Testis (tissue), 3 donors: ENCODE results near the gene DENND1A. TPM values are rescaled to one million over a fixed set of nuclear protein-coding genes. Genes with fewer than 3 reads are reported as not detected.

Experiments
- DNase-seq: peaks from one replicate; pipeline ENCODE4 v3.0.0-alpha.2; 2019
- H3K27ac ChIP-seq, 2 donors: fragments of 200-600 bp; sonication (generic); one replicate each; pipeline ENCODE4 v1.5.1; 2019
- H3K27me3 ChIP-seq: fragments of 200-600 bp; sonication (generic); one replicate; pipeline ENCODE4 v1.5.1; 2019
- H3K36me3 ChIP-seq: fragments of 200-600 bp; sonication (generic); one replicate; pipeline ENCODE4 v1.5.1; 2017; ENCODE audit warnings: low read depth; ENCODE audit errors: missing control alignments
- H3K4me1 ChIP-seq: fragments of 200-600 bp; sonication (generic); one replicate; pipeline ENCODE4 v1.5.1; 2019
- H3K4me3 ChIP-seq, 2 donors: fragments of 200-600 bp; sonication (generic); one replicate each; pipeline ENCODE4 v1.5.1; 2017 to 2019
- H3K9me3 ChIP-seq: fragments of 200-600 bp; sonication (generic); one replicate; pipeline ENCODE4 v1.5.1; 2017
- CTCF ChIP-seq, 3 experiments: fragments of 450-650 bp in 2 of 3; fragments of 200-600 bp in 1 of 3; sonication (generic) in 1 of 3; IDR thresholded peaks; one replicate each; pipeline ENCODE4 v1.5.1; 2016 to 2019; ENCODE audit warnings: antibody characterized with exemption in 3 of 3, mild to moderate bottlenecking in 2 of 3, moderate library complexity in 1 of 3
- POLR2A ChIP-seq: fragments of 450-650 bp; IDR thresholded peaks from one replicate; pipeline ENCODE4 v1.6.1; 2017; ENCODE audit warnings: antibody characterized with exemption, mild to moderate bottlenecking, moderate library complexity
- WGBS, 2 donors: methylation state at CpG; one replicate each; pipeline ENCODE4 v1.1.5; 2018; 5-methylcytosine and 5-hydroxymethylcytosine counted together
- intact Hi-C: fragments of 100-400 bp; cut with DNase I; formaldehyde crosslinking; loops from one replicate; pipeline ENCODE4 v1.15.1; 2023; ENCODE audit warnings: low total_unique reads
- polyA plus RNA-seq: library from polyadenylated mRNA; stranded (reverse); fragments of 350-450 nt; fragmentation: Illumina TruSeq; extraction: RNeasy Lipid Tissue Mini Kit (QIAGEN cat#74804); gene quantifications from one replicate; pipeline ENCODE4 v1.2.3, GENCODE V29; 2014; ENCODE audit warnings: low read depth, low replicate concordance; ENCODE audit not compliant: insufficient read depth
- total RNA-seq, 2 donors: library from RNA; depleted of rRNA; stranded (reverse); fragments of >200 nt; gene quantifications; one replicate each; pipeline ENCODE4 v1.2.3, GENCODE V29; 2016

Gene DENND1A
- total and polyA plus RNA-seq, 3 donors from 2014 or later: 20.3 to 47.4 (median 44.9) TPM

GRCh38 chr9:123365287-123365880 lies 564.5 kb downstream of the DENND1A start:
- Histone ChIP-seq H3K9me3 (no peaks in the 10 kb centered on the region), H3K27ac (no peak overlapping the region), H3K4me1 (no peaks in the 10 kb centered on the region), H3K4me3 (no peak overlapping the region), H3K27me3 (no peaks in the 10 kb centered on the region), H3K36me3 (no peaks in the 10 kb centered on the region)
- DNase-seq: no peak
- no peak for TF ChIP-seq CTCF (IDR thresholded peaks at IDR 0.05)
- intact Hi-C loops: no loop called here
- WGBS, 2 donors: 80 to 82% methylated on average over 4 to 12 of the region's 12 CpGs

GRCh38 chr9:123364241-123364824 lies 565.6 kb downstream of the DENND1A start:
- no peak overlapping the region for H3K27ac ChIP-seq
- H3K36me3 ChIP-seq: no peaks in the 10 kb centered on the region
- H3K9me3 ChIP-seq: no peaks in the 10 kb centered on the region
- no peaks in the 10 kb centered on the region for H3K4me1 ChIP-seq
- intact Hi-C loops: no loop called here
- no peak for DNase-seq
- no peaks in the 10 kb centered on the region for H3K27me3 ChIP-seq
- H3K4me3 ChIP-seq: no peak overlapping the region
- TF ChIP-seq CTCF (IDR thresholded peaks at IDR 0.05) (no peak), POLR2A (no peak)
- 59 to 69% methylated on average over 8 to 11 of the region's 11 CpGs for WGBS, 2 donors

- Histone ChIP-seq H3K9me3 (no peaks in the 10 kb centered on the region), H3K4me3 (no peak overlapping the region), H3K27ac (no peak overlapping the region), H3K4me1 (no peaks in the 10 kb centered on the region), H3K27me3 (no peaks in the 10 kb centered on the region), H3K36me3 (no peaks in the 10 kb centered on the region)
- no peak for DNase-seq
- TF ChIP-seq CTCF (IDR thresholded peaks at IDR 0.05) (no peak), POLR2A (no peak)
- WGBS, 2 donors: 91 to 97% methylated on average over 6 to 22 of the region's 23 CpGs
- intact Hi-C loops: no loop called here
These were observed 567.1 kb downstream of the DENND1A start for GRCh38 chr9:123362856-123363255.

- Histone ChIP-seq H3K4me3 (no peak overlapping the region), H3K36me3 (no peaks in the 10 kb centered on the region), H3K9me3 (no peaks in the 10 kb centered on the region), H3K27ac (no peak overlapping the region), H3K4me1 (no peaks in the 10 kb centered on the region), H3K27me3 (no peaks in the 10 kb centered on the region)
- intact Hi-C loops: no loop called here
- no peak for DNase-seq
- TF ChIP-seq CTCF (IDR thresholded peaks at IDR 0.05): no peak
- WGBS, 2 donors: 57 to 63% methylated on average over 10 to 11 of the region's 11 CpGs
These were observed 568.0 kb downstream of the DENND1A start for GRCh38 chr9:123361731-123362510.
